ENCODE results near the gene DLX6. TPM values are rescaled to one million over a fixed set of nuclear protein-coding genes. Genes with fewer than 3 reads are reported as not detected.
"Not testable (repeated sequence)": the region's sequence is repeated elsewhere in the genome, so short reads cannot be mapped to it uniquely, and the experiment has no call there.

The DLX6 gene
- total and polyA plus RNA-seq, 11 donors = 0.21 TPM; not detected in 10

DNA sequence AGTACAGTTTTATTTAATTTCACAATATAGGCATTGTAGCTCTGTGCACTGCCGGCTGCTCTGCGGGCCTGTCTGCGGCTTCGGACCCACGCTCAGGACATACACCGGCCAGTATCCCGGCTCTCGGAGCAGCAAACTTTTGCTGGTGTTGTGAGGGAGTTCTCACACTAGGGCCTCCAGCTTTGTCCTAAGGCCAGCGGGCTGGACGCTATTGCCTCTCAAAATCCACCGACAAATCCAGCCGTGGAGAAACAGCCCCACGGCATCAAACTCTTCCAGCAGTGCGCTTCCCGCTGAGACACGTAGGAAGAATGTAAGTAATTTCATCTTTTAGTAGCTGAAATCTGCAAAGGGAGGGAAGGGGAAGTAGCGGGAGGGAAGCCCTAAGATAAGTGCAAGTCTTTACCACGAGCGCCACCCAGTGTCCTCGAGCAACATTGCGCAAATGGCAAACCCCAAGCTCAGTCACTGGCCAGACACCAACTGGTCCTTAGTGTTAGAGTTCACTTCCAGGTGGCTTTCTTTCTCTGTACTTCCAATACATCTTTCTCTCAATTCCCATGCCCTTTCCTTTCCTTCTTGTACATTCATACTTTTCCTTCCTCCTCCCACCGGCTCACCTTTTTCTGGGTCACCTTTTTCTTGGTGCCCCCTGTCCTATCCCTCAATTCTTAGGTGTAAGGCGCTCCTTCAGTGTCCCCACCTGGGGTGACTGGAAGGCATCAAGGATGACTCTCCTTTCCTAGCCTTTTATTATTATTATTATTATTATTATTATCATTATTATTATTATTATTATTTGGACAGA, 22.3 kb downstream of the DLX6 start:
- peak; percentile 62 to 78 (median 75) for DNase-seq
- H3K27me3 ChIP-seq = peaks cover 13 to 96% (median 44%) of the 10 kb centered on the region in 9 donors
- peaks cover 4 to 35% (median 16%) of the 10 kb centered on the region in 12 donors for H3K4me1 ChIP-seq

DNA sequence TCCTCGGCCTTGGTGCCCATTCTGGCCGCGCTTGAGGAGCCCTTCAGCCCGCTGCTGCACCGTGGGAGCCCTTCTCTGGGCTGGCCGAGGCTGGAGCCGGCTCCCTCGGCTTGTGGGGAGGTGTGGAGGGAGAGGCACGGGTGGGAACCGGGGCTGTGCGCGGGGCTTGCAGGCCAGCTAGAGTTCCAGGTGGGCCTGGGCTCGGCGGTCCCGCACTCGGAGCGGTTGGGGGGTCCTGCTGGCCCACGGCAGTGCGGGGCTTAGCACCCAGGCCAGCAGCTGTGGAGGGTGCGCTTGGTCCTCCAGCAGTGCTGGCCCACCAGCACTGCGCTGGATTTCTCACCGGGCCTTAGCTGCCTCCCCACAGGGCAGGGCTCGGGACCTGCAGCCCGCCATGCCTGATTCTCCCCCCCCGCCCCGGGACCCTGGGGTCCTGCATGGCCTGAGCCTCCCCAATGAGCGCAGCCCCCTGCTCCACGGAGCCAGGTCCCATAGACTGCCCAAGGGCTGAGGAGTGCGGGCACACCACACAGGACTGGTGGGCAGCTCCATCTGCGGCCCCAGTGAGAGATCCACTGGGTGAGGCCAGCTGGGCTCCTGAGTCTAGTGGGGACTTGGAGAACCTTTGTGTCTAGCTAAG, 29.0 kb downstream of the DLX6 start:
- H3K4me1 ChIP-seq; H3K4me3 ChIP-seq; H3K9me3 ChIP-seq; intact Hi-C loops (cut with DNase I); H3K27ac ChIP-seq; ATAC-seq; H3K36me3 ChIP-seq: not testable (repeated sequence)
- H3K27me3 ChIP-seq = peaks cover 0 to 67% (median 15%) of the 10 kb centered on the region in 9 donors
- 82 to 93% (median 92%) methylated on average over 12 to 30 of the region's 30 CpGs for WGBS, 4 donors
- DNase-seq = peak in 1 of 5 donors; percentile 50

More for the DNA sequence above, 22.3 kb downstream of the DLX6 start:
- ATAC-seq = peak; percentile 59 to 93 (median 85)
- Histone ChIP-seq H3K4me3 (peak overlapping the region in 11 of 12 donors; percentile 6 to 62 (median 47)), H3K9me3 (no peaks in the 10 kb centered on the region), H3K27ac (no peak overlapping the region), H3K36me3 (no peaks in the 10 kb centered on the region)
- TF ChIP-seq CTCF (IDR thresholded peaks at IDR 0.05) (peak; percentile 72 to 93 (median 84)), POLR2A (IDR thresholded peaks at IDR 0.05) (no peak)
- WGBS, 4 donors = 4 to 6% (median 5%) methylated on average over 23 of the region's 23 CpGs
- intact Hi-C loops (cut with DNase I) = loop anchor here (1.0 to 10.0 kb wide), 15 partner anchors 313 to 1303 kb away; no protein-coding TSS in a partner anchor

GRCh38 chr7:97039374-97040065, 34.2 kb downstream of the DLX6 start:
- DNase-seq (no peak), ATAC-seq (no peak)
- TF ChIP-seq CTCF (IDR thresholded peaks at IDR 0.05) = no peak
- no peak for TF ChIP-seq POLR2A (IDR thresholded peaks at IDR 0.05)
- WGBS, 4 donors = 71 to 75% (median 73%) methylated on average over 5 of the region's 5 CpGs
- intact Hi-C loops (cut with DNase I) = no loop called here
- Histone ChIP-seq H3K4me3 (no peak overlapping the region), H3K27ac (no peak overlapping the region), H3K27me3 (peaks cover 0 to 53% (median 16%) of the 10 kb centered on the region in 9 donors), H3K4me1 (no peaks in the 10 kb centered on the region), H3K9me3 (no peaks in the 10 kb centered on the region), H3K36me3 (no peaks in the 10 kb centered on the region)

DNA sequence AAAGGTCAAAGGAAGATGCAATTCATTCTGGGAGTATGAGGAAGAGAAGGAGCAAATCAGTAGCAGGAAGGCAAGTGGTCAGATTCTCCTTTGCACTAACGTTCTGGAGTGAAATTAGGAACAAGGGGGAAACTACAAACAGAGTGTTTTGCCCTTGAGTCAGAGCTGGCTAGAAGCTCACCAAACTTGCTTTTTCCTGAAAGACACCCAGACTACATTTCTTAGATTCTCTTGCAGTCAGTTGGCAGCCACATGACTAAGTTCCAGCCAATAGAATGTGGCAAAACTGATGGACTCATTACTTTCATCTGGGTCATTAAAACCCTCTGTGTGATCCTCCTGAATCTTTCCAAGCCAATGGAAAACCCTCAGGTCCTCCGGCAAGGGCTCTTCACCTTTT, 37.9 kb downstream of the DLX6 start:
- intact Hi-C loops (cut with DNase I) = no loop called here
- no peaks in the 10 kb centered on the region for H3K9me3 ChIP-seq
- H3K27me3 ChIP-seq = peaks cover 0 to 51% (median 13%) of the 10 kb centered on the region in 9 donors
- no peak overlapping the region for H3K27ac ChIP-seq
- no peak for TF ChIP-seq POLR2A (IDR thresholded peaks at IDR 0.05)
- TF ChIP-seq CTCF (IDR thresholded peaks at IDR 0.05) = no peak
- H3K36me3 ChIP-seq = no peaks in the 10 kb centered on the region
- no peak overlapping the region for H3K4me3 ChIP-seq
- ATAC-seq = no peak
- no peak for DNase-seq
- no peaks in the 10 kb centered on the region for H3K4me1 ChIP-seq
- 56 to 70% (median 59%) methylated on average over 2 of the region's 2 CpGs for WGBS, 4 donors

Other genes with a start within 250 kb of the DLX6 start
- gene DLX5, start 19.3 kb downstream of the DLX6 start, total RNA-seq = under 1 TPM in 3 of 9 donors, not detected in 6; 0.23 to 0.27 (median 0.25) TPM
- gene DLX5, start 19.3 kb downstream of the DLX6 start, polyA plus RNA-seq = under 1 TPM in 1 of 2 donors, not detected in 1; 0.08 TPM
- 10 to 100 TPM in 7 of 9 donors, 1 to 10 TPM in 2; 8.4 to 21.5 (median 18.0) TPM for gene SDHAF3, start 112.1 kb downstream of the DLX6 start, total RNA-seq
- 10 to 100 TPM; 10.1 to 11.6 TPM for gene SDHAF3, start 112.1 kb downstream of the DLX6 start, polyA plus RNA-seq